Stimulated activated CD8-positive, alpha-beta memory T cell treated with anti-CD3 and anti-CD28 coated beads, Interleukin-4, amount 100 ng/mL, for 4 hours (primary cell): ENCODE data around the gene BCKDK.

Experiments used
- DNase-seq, 2 donors: peaks; one replicate each; pipeline ENCODE4 v3.0.0-alpha.2; 2020; ENCODE audit warnings: low read depth in 2 of 2, low spot score in 1 of 2

The BCKDK gene

DNA sequence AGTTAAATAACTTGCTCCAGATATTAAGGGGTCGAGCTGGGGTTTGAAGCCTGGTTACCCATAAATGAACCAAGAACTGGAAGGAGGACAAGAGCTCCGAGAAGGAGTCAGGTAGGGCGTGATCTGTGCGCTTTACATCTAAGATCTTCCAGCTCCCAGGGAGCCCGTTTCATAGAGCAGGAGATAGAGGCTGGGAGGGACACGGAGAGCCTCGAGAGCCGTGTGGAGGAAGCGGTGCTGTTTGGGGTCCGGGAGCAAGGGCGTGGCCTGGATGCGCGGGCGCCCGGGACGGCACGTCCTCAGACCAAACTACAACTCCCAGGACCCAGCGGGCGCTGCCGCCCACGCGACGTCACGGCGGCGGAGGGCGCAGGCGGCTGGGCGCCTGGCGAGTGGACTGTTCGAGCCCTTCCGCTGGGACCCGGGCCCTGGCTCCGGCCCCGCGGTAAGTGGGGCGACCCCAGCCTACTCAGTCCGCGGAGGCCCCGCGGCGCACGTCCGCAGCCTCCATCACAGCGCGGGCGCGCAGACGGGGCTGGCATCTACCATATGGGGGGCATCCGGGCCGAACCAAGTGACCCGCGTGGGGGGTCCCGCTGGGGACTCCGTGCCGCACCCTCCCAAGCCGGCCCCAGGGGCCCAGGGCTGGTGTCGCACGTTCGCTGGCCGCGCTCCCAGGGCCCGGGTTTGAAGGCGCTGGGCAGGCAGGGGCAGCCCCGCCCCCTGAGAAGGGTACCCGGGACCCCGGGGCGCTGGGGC lies at the start of gene BCKDK:
BCKDK (plus strand) TSS at position 352 of the 759 bp plus-strand sequence. CDS start 838 bp downstream, outside the sequence.
- peak; percentile 33 to 38 for DNase-seq

GRCh38 chr16:31061126-31061812 lies 46.9 kb upstream of the BCKDK start:
- no peak for DNase-seq

DNA sequence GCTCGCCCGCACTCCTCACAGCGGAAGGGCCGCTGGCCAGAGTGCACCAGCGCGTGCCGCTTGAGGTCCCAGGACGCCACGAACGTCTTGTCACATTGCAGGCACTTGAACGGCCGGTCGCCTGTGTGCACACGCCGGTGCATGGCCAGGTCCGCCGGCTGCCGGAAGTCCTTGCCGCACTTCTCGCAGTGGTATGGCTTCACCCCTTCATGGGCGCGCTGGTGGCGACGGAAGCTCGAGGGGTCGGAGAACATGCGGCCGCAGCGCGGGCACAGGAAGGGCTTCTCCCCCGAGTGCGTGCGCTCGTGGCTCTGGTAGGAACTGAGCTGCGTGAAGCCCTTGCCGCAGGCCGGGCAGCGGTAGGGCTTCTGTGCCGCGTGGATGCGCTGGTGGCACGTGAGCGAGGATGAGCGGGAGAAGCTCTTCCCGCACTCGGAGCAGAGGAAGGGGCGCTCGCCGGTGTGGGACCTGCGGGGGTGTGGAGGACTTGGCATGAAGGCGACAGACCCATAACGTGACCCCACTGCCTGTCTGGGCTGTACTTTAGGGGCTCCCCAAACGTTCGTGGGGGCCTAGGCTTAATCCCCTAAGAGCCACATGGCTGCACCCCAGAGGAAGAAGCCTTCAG lies 46.3 kb upstream of the BCKDK start:
- DNase-seq: no peak

DNA sequence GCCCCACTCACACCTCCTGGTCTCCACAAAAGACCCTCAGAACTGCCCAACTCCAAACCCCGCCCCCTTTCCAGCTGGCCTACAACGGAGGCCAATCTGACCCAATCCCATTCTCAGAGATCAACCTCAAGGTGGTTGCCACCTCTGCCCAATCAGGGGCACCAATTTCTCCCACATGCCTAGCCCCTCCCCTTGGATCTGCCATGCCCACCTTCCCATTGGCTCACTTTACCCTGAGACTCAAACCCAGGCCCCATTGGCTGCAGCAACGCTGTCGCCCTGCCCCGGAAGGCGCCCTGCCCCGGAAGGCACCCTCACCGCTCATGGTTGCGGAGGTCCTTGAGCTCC lies 44.7 kb upstream of the BCKDK start:
- no peak for DNase-seq

- no peak for DNase-seq
Measured at GRCh38 chr16:31063843-31064611, 44.2 kb upstream of the BCKDK start.

- no peak for DNase-seq
Measured at GRCh38 chr16:31064882-31065461, 43.2 kb upstream of the BCKDK start.

DNA sequence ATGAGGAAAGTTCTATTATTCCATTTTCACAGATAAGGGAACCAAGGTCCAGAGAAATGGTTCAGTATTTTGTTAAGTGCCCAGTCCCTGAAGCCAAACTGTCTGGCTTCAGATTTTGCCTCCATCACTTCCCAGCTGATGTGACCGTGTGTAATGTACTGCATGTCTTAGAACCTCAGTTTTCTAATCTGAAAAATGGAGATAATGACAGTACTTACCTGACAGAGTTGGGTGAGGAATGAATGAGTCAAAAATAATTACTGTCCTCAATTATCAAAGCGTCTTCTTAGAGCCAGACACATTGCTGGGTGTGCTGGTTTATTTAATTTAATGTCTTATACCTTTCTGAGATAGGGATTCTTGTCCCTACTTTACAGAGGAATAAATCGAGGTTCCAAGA lies 40.8 kb upstream of the BCKDK start:
- DNase-seq: no peak

DNA sequence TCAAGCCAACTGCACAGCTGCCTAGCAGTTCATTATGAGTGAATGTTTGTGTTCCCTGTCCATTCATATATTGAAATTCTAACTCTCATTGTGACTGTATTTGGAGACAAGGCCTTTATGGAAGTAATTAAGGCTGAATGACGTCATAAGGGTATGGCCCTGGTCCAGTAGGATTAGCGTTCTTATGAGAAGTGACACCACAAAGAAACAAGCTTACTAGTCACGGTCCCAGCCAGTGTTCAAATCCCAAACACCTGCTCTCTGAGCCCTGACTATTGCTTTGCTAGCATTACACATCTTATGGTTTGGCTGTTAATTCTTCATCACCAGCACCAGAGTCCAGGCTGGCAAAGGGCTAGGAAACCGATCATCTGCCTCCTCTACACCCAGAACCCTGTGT lies 36.3 kb upstream of the BCKDK start:
- no peak for DNase-seq

- no peak for DNase-seq
Measured at GRCh38 chr16:31072540-31073141, 35.5 kb upstream of the BCKDK start.

GRCh38 chr16:31073142-31073969 lies 34.8 kb upstream of the BCKDK start:
- peak; percentile 76 to 77 for DNase-seq

DNA sequence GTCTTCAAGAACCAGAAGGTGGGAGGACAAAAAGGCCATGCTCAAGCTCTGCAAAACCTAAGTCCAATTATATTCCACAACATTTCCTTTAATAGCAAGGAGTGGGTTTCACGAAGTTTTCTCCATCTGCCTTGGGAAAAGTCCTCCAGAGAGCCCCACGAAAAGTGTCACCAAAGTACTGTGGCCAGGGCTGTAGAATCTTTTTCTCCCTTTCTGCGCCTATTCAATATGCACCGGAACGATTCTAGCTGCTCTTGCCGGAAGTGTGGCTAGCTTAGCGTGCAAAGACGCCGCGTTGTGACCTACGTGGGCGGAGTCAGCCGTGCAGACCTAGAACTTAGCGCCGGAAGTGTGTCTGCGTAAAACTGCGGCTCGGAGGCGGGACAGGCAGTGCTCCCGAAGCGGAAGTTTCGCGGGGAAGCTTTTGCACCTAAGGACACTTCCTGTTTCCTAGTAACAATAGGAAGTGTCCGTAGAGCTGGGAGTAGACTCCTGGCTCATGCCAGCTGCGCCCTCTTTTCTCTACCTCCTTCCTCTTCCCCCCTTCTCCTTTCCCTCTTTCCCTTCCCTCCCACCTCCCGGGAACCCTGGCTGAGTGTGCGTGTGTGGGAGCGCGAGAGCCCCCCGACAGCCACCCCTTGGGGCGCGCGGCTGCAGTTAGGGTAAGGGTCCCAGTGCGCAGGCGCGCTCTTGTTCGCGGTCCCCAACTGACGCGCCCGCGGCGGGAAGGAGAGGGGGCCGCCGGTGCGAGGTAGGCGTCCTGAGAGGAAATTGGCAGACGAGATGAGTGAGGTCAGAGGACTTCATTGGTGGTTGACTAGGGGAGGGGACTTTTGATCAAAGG lies 34.0 kb upstream of the BCKDK start, which contains the start of the genes ZNF646 and ZNF668:
ZNF646 (plus strand) TSS at position 453 of the 844 bp plus-strand sequence. CDS start 1,903 bp downstream, outside the sequence.
ZNF668 (minus strand) TSS at position 271 of the 844 bp plus-strand sequence. CDS start 9,781 bp downstream, outside the sequence.
- peak; percentile 97 to 98 for DNase-seq

- no peak for DNase-seq
Measured at GRCh38 chr16:31074814-31075183, 33.4 kb upstream of the BCKDK start.

DNA sequence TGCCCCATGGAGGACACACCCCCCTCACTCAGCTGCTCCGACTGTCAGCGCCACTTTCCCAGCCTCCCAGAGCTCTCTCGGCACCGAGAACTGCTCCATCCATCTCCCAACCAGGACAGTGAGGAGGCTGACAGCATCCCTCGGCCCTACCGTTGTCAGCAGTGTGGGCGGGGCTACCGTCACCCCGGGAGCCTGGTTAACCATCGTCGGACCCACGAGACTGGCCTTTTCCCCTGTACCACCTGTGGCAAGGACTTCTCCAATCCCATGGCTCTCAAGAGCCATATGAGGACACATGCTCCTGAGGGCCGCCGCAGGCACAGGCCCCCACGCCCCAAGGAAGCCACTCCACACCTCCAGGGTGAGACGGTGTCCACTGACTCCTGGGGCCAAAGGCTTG lies 31.9 kb upstream of the BCKDK start:
- no peak for DNase-seq

DNA sequence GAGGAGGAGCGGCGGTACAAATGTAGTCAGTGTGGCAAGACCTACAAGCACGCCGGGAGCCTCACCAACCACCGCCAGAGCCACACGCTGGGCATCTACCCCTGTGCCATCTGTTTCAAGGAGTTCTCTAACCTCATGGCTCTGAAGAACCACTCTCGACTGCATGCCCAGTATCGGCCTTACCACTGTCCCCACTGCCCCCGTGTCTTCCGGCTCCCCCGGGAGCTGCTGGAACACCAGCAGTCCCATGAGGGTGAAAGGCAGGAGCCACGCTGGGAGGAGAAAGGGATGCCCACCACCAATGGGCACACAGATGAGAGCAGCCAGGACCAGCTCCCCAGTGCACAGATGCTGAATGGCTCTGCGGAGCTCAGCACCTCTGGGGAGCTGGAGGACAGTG lies 31.2 kb upstream of the BCKDK start:
- no peak for DNase-seq

GRCh38 chr16:31077592-31078396 lies 30.4 kb upstream of the BCKDK start:
- DNase-seq: no peak

- no peak for DNase-seq
Measured at GRCh38 chr16:31078597-31079341, 29.4 kb upstream of the BCKDK start.

DNA sequence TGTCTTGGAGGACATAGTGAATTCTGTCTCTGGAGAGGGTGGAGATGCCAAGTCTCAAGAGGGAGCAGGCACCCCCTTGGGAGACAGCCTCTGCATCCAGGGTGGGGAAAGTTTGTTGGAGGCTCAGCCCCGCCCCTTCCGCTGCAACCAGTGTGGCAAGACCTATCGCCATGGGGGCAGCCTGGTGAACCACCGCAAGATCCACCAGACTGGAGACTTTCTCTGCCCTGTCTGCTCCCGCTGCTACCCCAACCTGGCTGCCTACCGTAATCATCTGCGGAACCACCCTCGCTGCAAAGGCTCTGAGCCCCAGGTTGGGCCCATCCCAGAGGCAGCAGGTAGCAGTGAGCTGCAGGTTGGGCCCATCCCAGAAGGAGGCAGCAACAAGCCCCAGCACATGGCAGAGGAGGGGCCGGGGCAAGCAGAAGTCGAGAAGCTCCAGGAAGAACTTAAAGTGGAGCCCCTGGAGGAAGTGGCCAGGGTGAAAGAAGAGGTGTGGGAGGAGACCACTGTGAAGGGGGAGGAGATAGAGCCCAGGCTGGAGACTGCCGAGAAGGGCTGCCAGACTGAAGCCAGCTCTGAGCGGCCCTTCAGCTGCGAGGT lies 28.7 kb upstream of the BCKDK start:
- no peak for DNase-seq
